B cell (primary cell): ENCODE results near the gene GPR78. TPM values are rescaled to one million over a fixed set of nuclear protein-coding genes. Genes with fewer than 3 reads are reported as not detected.

Source experiments
- ATAC-seq: fragments of 200-7000 bp; cut with Tn5 transposase; one replicate; pipeline ENCODE4 v1.10.0; 2021; ENCODE audit warnings: low read depth, mild to moderate bottlenecking, moderate number of reproducible peaks, moderate library complexity
- CTCF ChIA-PET: fragments of 350-600 bp; sonication (Branson Sonifier 250); formaldehyde crosslinking; loops from one replicate; lab custom pipeline; 2021; ENCODE audit warnings: antibody characterized with exemption, inconsistent platforms; lab: Charles Lee
- POLR2A ChIA-PET: fragments of 350-600 bp; sonication (Branson Sonifier 250); formaldehyde crosslinking; loops from one replicate; lab custom pipeline; 2021; ENCODE audit warnings: antibody characterized with exemption; lab: Charles Lee
- DNase-seq: peaks from one replicate; pipeline ENCODE4 v3.0.0; 2013
- H2AFZ ChIP-seq: 2 replicates; pipeline ENCODE4 v1.6.1; 2012; ENCODE audit warnings: mild to moderate bottlenecking, low read depth, low read length; ENCODE audit not compliant: insufficient read depth, poor library complexity, severe bottlenecking
- H3K27ac ChIP-seq, 2 donors: 1 replicate in 1 of 2; 2 replicates in 1 of 2; pipeline ENCODE4 v1.5.1; 2012 to 2013; ENCODE audit warnings: low read length in 2 of 2, mild to moderate bottlenecking in 2 of 2, moderate library complexity in 1 of 2
- H3K27me3 ChIP-seq, 4 experiments: fragments of 200-600 bp in 1 of 4; sonication (generic) in 1 of 4; replicated peaks in 1 of 4; 1 replicate in 2 of 4; 2 replicates in 2 of 4; pipeline versions ENCODE4 v1.6.1 to v1.7.0; 2013 to 2016; ENCODE audit warnings: low read length in 3 of 4, mild to moderate bottlenecking in 2 of 4, mixed read lengths in 1 of 4, moderate library complexity in 1 of 4; ENCODE audit not compliant: insufficient read depth in 4 of 4, control insufficient read depth in 3 of 4; ENCODE audit errors: control extremely low read depth in 1 of 4
- H3K36me3 ChIP-seq, 2 experiments: replicated peaks in 1 of 2; 1 replicate in 1 of 2; 2 replicates in 1 of 2; pipeline versions ENCODE4 v1.6.1 to v1.7.1; 2013; ENCODE audit warnings: low read length in 1 of 2; ENCODE audit not compliant: insufficient read depth in 2 of 2, control insufficient read depth in 1 of 2; ENCODE audit errors: control extremely low read depth in 1 of 2, extremely low read depth in 1 of 2
- H3K4me1 ChIP-seq, 2 donors: fragments of 200-600 bp in 1 of 2; sonication (generic) in 1 of 2; 1 replicate in 1 of 2; 2 replicates in 1 of 2; pipeline versions ENCODE4 v1.5.1 to v1.6.1; 2013 to 2017; ENCODE audit warnings: low read length in 2 of 2; ENCODE audit not compliant: control insufficient read depth in 2 of 2, insufficient read depth in 2 of 2
- H3K4me2 ChIP-seq: replicated peaks from 2 replicates; pipeline ENCODE3; 2012; ENCODE audit warnings: mild to moderate bottlenecking, low read depth, low read length; ENCODE audit not compliant: poor library complexity, severe bottlenecking
- H3K4me3 ChIP-seq, 5 experiments: fragments of 200-600 bp in 1 of 5; sonication (generic) in 1 of 5; 1 replicate in 3 of 5; 2 replicates in 2 of 5; pipeline versions ENCODE4 v1.5.1 to v1.7.0; 2011 to 2016; ENCODE audit warnings: low read length in 4 of 5, mild to moderate bottlenecking in 4 of 5, low read depth in 2 of 5, control low read depth in 1 of 5, moderate library complexity in 1 of 5; ENCODE audit not compliant: insufficient read depth in 1 of 5; ENCODE audit errors: control extremely low read depth in 1 of 5, extremely low read depth in 1 of 5
- H3K79me2 ChIP-seq: fragments of 200-600 bp; sonication (generic); one replicate; pipeline ENCODE4 v1.6.0; 2016; ENCODE audit warnings: low read length; ENCODE audit not compliant: control insufficient read depth, insufficient read depth
- H3K9ac ChIP-seq: fragments of 200-600 bp; sonication (generic); 2 replicates; pipeline ENCODE4 v1.6.1; 2017; ENCODE audit warnings: mild to moderate bottlenecking, low read length, moderate library complexity
- H3K9me3 ChIP-seq, 3 donors: one replicate each; pipeline versions ENCODE4 v1.6.1 to v1.7.1; 2013; ENCODE audit warnings: low read length in 2 of 3; ENCODE audit not compliant: control insufficient read depth in 2 of 3, insufficient read depth in 1 of 3; ENCODE audit errors: control extremely low read depth in 1 of 3
- H4K20me1 ChIP-seq: 2 replicates; pipeline ENCODE4 v1.6.0; 2012; ENCODE audit warnings: mild to moderate bottlenecking, low read length; ENCODE audit not compliant: insufficient read depth, control insufficient read depth, poor library complexity, severe bottlenecking
- H3K27ac Mint-ChIP-seq: one replicate; pipeline ENCODE4 v1.8.0; 2021; ENCODE audit warnings: mixed read lengths
- H3K27me3 Mint-ChIP-seq: one replicate; pipeline ENCODE4 v1.8.0; 2021; ENCODE audit warnings: mixed read lengths
- H3K4me1 Mint-ChIP-seq: one replicate; pipeline ENCODE4 v1.8.0; 2021; ENCODE audit warnings: mixed read lengths
- H3K4me3 Mint-ChIP-seq: one replicate; pipeline ENCODE4 v1.8.0; 2021; ENCODE audit warnings: mixed read lengths
- H3K9me3 Mint-ChIP-seq: one replicate; pipeline ENCODE4 v1.8.0; 2022; ENCODE audit warnings: mixed read lengths; ENCODE audit not compliant: insufficient read depth
- CTCF ChIP-seq: fragments of 200-600 bp; IDR thresholded peaks from one replicate; pipeline ENCODE4 v1.8.0; 2022; ENCODE audit warnings: antibody characterized with exemption, mild to moderate bottlenecking
- EZH2 ChIP-seq: IDR thresholded peaks from 2 replicates; pipeline ENCODE4 v1.6.1; 2012; ENCODE audit warnings: borderline replicate concordance, low read depth, mild to moderate bottlenecking, moderate library complexity, low read length; ENCODE audit not compliant: insufficient read depth, poor library complexity, severe bottlenecking
- WGBS: methylation state at CpG from one replicate; pipeline ENCODE4 v1.1.5; 2013; ENCODE audit warnings: missing lambda C conversion rate; ENCODE audit not compliant: insufficient coverage; 5-methylcytosine and 5-hydroxymethylcytosine counted together
- intact Hi-C: fragments of 100-400 bp; cut with micrococcal nuclease; formaldehyde crosslinking; loops from one replicate; pipeline ENCODE4 v1.10.0; 2022
- polyA plus RNA-seq: library from polyadenylated mRNA; depleted of rRNA; stranded (reverse); fragments of >200 nt; gene quantifications from 2 replicates; pipeline ENCODE4 v1.2.3, GENCODE V29; 2012
- total RNA-seq, 2 donors: library from RNA; stranded (reverse); fragments of 120-200 nt in 1 of 2; gene quantifications; 1 replicate in 1 of 2; 2 replicates in 1 of 2; pipeline versions ENCODE4 v1.2.3 to v1.2.4, GENCODE V29; 2013 to 2022

The GPR78 gene
- total and polyA plus RNA-seq, 2 donors (not counting 1 experiment from before 2014, with no cell fraction given): not detected

- DNase-seq: no peak
- no peak overlapping the region for H3K9ac ChIP-seq
- Mint-ChIP-seq H3K9me3 (no peaks in the 10 kb centered on the region), H3K4me1 (no peaks in the 10 kb centered on the region), H3K27me3 (peaks cover 9% of the 10 kb centered on the region), H3K27ac (no peak overlapping the region), H3K4me3 (no peak overlapping the region)
- no peaks in the 10 kb centered on the region for H3K4me1 ChIP-seq
- CTCF ChIA-PET: interaction anchor here (1.0 kb wide), 1 partner anchor 131 kb away, joined by 3 read pairs; no protein-coding TSS in a partner anchor
- H3K27ac ChIP-seq: no peak overlapping the region
- no peaks in the 10 kb centered on the region for H3K36me3 ChIP-seq
- no peak overlapping the region for H3K4me2 ChIP-seq
- intact Hi-C loops: no loop called here
- H3K79me2 ChIP-seq: no peaks in the 10 kb centered on the region
- H3K27me3 ChIP-seq: peaks cover 0 to 6% (median 0%) of the 10 kb centered on the region in 4 experiments
- TF ChIP-seq EZH2: no peak
- no peak for TF ChIP-seq CTCF
- H3K4me3 ChIP-seq: no peak overlapping the region
- no peak overlapping the region for H2AFZ ChIP-seq
- no peaks in the 10 kb centered on the region for H3K9me3 ChIP-seq
- no peaks in the 10 kb centered on the region for H4K20me1 ChIP-seq
- no peak for ATAC-seq
- WGBS: 83% methylated on average over 19 of the region's 19 CpGs
- POLR2A ChIA-PET: no interaction called here
These were observed 18.3 kb downstream of the GPR78 start for GRCh38 chr4:8598391-8599090.

GRCh38 chr4:8599091-8599460, 18.9 kb downstream of the GPR78 start:
- Mint-ChIP-seq H3K4me1 (no peaks in the 10 kb centered on the region), H3K9me3 (no peaks in the 10 kb centered on the region), H3K27me3 (peaks cover 5% of the 10 kb centered on the region), H3K27ac (no peak overlapping the region), H3K4me3 (no peak overlapping the region)
- no peak for DNase-seq
- POLR2A ChIA-PET: no interaction called here
- intact Hi-C loops: no loop called here
- H3K9me3 ChIP-seq: no peaks in the 10 kb centered on the region
- TF ChIP-seq CTCF (no peak), EZH2 (no peak)
- no peaks in the 10 kb centered on the region for H4K20me1 ChIP-seq
- no peak overlapping the region for H3K4me2 ChIP-seq
- H3K79me2 ChIP-seq: no peaks in the 10 kb centered on the region
- no peak for ATAC-seq
- H3K9ac ChIP-seq: no peak overlapping the region
- no peaks in the 10 kb centered on the region for H3K36me3 ChIP-seq
- WGBS: 79% methylated on average over 6 of the region's 8 CpGs
- CTCF ChIA-PET: no interaction called here
- no peak overlapping the region for H3K4me3 ChIP-seq
- H2AFZ ChIP-seq: no peak overlapping the region
- H3K27ac ChIP-seq: no peak overlapping the region
- H3K27me3 ChIP-seq: peaks cover 0 to 2% (median 0%) of the 10 kb centered on the region in 4 experiments
- H3K4me1 ChIP-seq: no peaks in the 10 kb centered on the region
